PC-3 (cell line): ENCODE data around the gene EEF1A2.

ENCODE experiments used
- CTCF ChIP-seq: fragments of 300-600 bp; sonication (generic); conservative IDR thresholded peaks from 2 replicates; pipeline ENCODE4 v1.5.1; 2017; ENCODE audit warnings: antibody characterized with exemption, low read depth, mild to moderate bottlenecking, low read length
- EZH2 ChIP-seq: fragments of 300-600 bp; sonication (generic); IDR thresholded peaks from one replicate; pipeline ENCODE4 v1.6.1; 2017; ENCODE audit warnings: antibody characterized with exemption, mild to moderate bottlenecking, low read length; ENCODE audit not compliant: unreplicated experiment

DNA sequence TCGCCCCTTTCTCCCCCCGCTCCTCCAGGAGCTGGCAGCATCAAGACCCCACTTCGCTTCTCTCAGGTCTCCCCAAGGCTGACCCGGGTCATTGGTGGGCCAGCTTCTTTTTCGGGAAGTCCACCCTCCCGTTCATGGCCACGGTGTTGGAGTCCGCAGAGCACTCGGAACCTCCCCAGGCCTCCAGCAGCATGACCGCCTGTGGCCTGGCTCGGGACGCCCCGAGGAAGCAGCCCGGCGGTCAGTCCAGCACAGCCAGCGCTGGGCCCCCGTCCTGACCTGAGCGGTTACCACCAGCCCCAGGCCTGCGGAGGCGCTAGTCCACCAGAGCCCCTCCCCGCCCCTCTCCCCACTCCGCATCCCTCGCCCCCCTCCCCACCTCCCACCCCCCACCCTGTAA, 22.7 kb upstream of the EEF1A2 start:
- TF ChIP-seq CTCF (no peak), EZH2 (no peak)
